ENCODE data around the gene HYOU1. TPM values are rescaled to one million over a fixed set of nuclear protein-coding genes. Genes with fewer than 3 reads are reported as not detected.

HYOU1 gene
- total and polyA plus RNA-seq, 2 donors from 2014 or later: 69.0 to 187 TPM

DNA sequence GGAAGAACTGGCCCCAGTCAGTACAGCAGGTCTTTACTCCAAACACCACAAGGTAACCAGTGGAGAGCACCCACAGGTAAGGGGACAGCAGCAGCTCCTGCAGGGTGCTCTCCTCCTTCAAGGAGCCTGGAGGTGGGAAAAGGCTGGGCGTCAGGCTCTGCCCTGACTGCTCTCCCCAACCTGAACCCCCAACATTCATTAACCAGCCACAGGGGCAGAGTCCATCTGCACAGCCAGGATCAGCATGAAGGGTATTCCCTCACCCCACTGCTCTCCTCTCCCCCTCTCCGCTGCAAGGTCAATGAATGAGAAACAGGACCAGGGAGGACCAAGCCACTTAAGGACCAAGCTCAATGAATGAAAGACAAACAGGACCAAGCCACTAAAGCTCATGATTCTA is 30.0 kb downstream of the HYOU1 start:
- Histone ChIP-seq H3K36me3 (ENCODE audit: control insufficient read depth in 2 of 3, insufficient read depth in 3 of 3, low read length in 3 of 3) (peaks cover 5 to 44% (median 28%) of the 10 kb centered on the region in 3 donors), H3K9ac (ENCODE audit: low read length in 3 of 3) (no peak overlapping the region), H3K27ac (ENCODE audit: low read depth in 2 of 2, low read length in 2 of 2) (peak overlapping the region in 1 of 2 donors; percentile 20), H3K4me3 (ENCODE audit: low read length in 3 of 3) (peak overlapping the region; percentile 16 to 91 (median 78)), H3K4me1 (ENCODE audit: control insufficient read depth in 2 of 3, insufficient read depth in 2 of 3, low read depth in 1 of 3, low read length in 3 of 3) (peaks cover 5 to 46% (median 46%) of the 10 kb centered on the region in 3 donors), H3K27me3 (ENCODE audit: control insufficient read depth, insufficient read depth, low read length) (no peaks in the 10 kb centered on the region), H3K9me3 (ENCODE audit: control insufficient read depth in 2 of 3, insufficient read depth in 1 of 3, low read length in 3 of 3) (no peaks in the 10 kb centered on the region)
- FAIRE-seq (no peak), DNase-seq (peak in 3 of 5 donors; percentile 34 to 78 (median 56))
- intact Hi-C loops (cut with DNase I): no loop called here
- TF ChIP-seq, protein P1, sequence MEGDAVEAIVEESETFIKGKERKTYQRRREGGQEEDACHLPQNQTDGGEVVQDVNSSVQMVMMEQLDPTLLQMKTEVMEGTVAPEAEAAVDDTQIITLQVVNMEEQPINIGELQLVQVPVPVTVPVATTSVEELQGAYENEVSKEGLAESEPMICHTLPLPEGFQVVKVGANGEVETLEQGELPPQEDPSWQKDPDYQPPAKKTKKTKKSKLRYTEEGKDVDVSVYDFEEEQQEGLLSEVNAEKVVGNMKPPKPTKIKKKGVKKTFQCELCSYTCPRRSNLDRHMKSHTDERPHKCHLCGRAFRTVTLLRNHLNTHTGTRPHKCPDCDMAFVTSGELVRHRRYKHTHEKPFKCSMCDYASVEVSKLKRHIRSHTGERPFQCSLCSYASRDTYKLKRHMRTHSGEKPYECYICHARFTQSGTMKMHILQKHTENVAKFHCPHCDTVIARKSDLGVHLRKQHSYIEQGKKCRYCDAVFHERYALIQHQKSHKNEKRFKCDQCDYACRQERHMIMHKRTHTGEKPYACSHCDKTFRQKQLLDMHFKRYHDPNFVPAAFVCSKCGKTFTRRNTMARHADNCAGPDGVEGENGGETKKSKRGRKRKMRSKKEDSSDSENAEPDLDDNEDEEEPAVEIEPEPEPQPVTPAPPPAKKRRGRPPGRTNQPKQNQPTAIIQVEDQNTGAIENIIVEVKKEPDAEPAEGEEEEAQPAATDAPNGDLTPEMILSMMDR (IDR thresholded peaks at IDR 0.05; ENCODE audit: borderline replicate concordance, extremely low read depth, insufficient read depth): no peak

DNA sequence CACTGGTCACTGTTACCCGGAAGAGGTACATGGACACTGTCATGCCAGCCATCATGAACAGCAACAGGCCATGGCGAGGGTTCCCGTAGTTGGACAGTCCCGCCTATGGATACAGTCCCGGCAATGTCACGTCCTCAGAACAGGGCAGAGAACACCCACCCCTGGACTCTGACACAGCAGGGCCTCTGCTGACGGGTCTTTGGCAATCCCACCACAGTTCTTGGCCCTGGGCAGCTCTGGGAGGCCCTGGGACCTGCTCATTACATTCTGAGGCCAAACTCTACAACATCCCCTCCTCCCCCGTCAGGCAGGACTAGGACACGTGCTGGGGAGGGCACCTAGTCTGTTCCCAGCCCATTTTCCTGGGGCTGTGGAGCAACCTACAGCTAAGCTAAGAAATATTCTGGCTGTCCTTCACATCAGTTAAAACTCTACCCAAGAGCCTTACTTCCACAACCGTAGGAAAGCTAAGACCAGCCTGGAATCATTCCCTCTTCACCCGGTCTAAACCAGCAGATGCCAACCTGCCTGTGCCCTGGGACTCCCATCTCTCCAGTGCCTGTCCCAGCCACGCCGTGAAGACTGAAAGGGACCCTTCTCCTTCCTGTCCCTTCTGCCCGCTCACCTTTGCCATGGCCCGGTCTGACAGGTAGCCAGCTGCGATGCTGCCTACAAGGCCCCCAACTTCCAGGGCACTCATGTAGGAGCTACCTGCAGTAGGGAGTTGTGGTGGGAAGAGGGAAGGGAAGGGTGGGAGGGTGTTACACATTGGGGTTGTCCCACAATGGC is 30.8 kb downstream of the HYOU1 start:
- no peak overlapping the region for H3K9ac ChIP-seq (ENCODE audit: low read length in 3 of 3)
- H3K9me3 ChIP-seq (ENCODE audit: control insufficient read depth in 2 of 3, insufficient read depth in 1 of 3, low read length in 3 of 3): no peaks in the 10 kb centered on the region
- FAIRE-seq (no peak), DNase-seq (no peak)
- no peaks in the 10 kb centered on the region for H3K27me3 ChIP-seq (ENCODE audit: control insufficient read depth, insufficient read depth, low read length)
- H3K4me1 ChIP-seq (ENCODE audit: control insufficient read depth in 2 of 3, insufficient read depth in 2 of 3, low read depth in 1 of 3, low read length in 3 of 3): peaks cover 5 to 53% (median 50%) of the 10 kb centered on the region in 3 donors
- peak overlapping the region in 1 of 2 donors; percentile 20 for H3K27ac ChIP-seq (ENCODE audit: low read depth in 2 of 2, low read length in 2 of 2)
- intact Hi-C loops (cut with DNase I): no loop called here
- TF ChIP-seq, protein P1 (IDR thresholded peaks at IDR 0.05; ENCODE audit: borderline replicate concordance, extremely low read depth, insufficient read depth): no peak
- H3K36me3 ChIP-seq (ENCODE audit: control insufficient read depth in 2 of 3, insufficient read depth in 3 of 3, low read length in 3 of 3): peaks cover 9 to 47% (median 31%) of the 10 kb centered on the region in 3 donors
- peak overlapping the region; percentile 12 to 91 (median 70) for H3K4me3 ChIP-seq (ENCODE audit: low read length in 3 of 3)

GRCh38 chr11:119025541-119025940 is 31.5 kb downstream of the HYOU1 start:
- FAIRE-seq: no peak
- Histone ChIP-seq H3K9ac (ENCODE audit: low read length in 3 of 3) (no peak overlapping the region), H3K27ac (ENCODE audit: low read depth in 2 of 2, low read length in 2 of 2) (peak overlapping the region; percentile 20 to 47), H3K4me3 (ENCODE audit: low read length in 3 of 3) (peak overlapping the region in 2 of 3 donors; percentile 70 to 91), H3K4me1 (ENCODE audit: control insufficient read depth in 2 of 3, insufficient read depth in 2 of 3, low read depth in 1 of 3, low read length in 3 of 3) (peaks cover 5 to 53% (median 51%) of the 10 kb centered on the region in 3 donors), H3K36me3 (ENCODE audit: control insufficient read depth in 2 of 3, insufficient read depth in 3 of 3, low read length in 3 of 3) (peaks cover 9 to 47% (median 31%) of the 10 kb centered on the region in 3 donors), H3K9me3 (ENCODE audit: control insufficient read depth in 2 of 3, insufficient read depth in 1 of 3, low read length in 3 of 3) (no peaks in the 10 kb centered on the region), H3K27me3 (ENCODE audit: control insufficient read depth, insufficient read depth, low read length) (no peaks in the 10 kb centered on the region)
- TF ChIP-seq, protein P1 (IDR thresholded peaks at IDR 0.05; ENCODE audit: borderline replicate concordance, extremely low read depth, insufficient read depth): no peak
- DNase-seq: no peak
- intact Hi-C loops (cut with DNase I): no loop called here
